ENCODE data around the gene PRTN3. TPM values are rescaled to one million over a fixed set of nuclear protein-coding genes. Genes with fewer than 3 reads are reported as not detected.
"Not testable (repeated sequence)": the region's sequence is repeated elsewhere in the genome, so short reads cannot be mapped to it uniquely, and the experiment has no call there.

The PRTN3 gene
- total RNA-seq, 6 experiments from 2014 or later, result 2.3 to 2.9 TPM; not detected in 4

DNA sequence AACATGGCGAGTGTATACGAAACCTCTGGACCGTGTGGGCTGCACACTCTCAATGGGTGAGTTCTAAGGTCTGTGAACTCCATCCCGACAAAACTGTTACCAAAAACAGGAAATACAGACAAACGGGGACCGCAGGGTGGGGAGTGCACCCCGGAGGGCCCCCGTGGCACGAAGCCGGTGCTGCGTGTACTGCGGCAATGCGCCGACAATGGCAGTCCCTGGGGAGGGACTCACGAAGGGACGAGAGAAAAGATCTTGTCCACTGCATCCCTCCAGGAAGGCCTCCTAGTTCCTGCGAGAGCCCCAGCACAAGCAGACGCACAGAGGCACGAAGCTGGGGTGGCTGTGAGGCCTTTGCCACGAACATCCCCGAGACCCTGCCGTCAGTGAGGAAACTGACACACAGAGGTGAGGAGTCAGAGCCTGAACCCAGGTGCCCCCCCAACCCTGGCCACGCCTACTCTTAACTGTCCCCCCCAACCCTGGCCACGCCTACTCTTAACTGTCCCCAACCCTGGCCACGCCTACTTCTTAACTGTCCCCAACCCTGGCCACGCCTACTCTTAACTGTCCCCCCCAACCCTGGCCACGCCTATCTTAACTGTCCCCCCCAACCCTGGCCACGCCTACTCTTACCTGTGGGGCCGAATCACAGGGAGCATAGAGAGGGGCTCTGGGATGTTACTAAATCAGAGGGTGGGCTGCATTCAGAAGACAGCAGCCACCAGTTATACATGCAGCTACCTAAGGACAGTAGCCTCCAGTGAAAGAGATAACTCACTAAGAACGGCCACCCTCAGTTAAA, 48.0 kb downstream of the PRTN3 start:
- intact Hi-C loops (cut with DNase I), result no loop called here
- Histone ChIP-seq H3K4me3 (no peak overlapping the region), H3K27ac (no peak overlapping the region), H3K27me3 (no peaks in the 10 kb centered on the region), H3K9me3 (no peaks in the 10 kb centered on the region), H3K36me3 (peaks cover 0 to 13% (median 2%) of the 10 kb centered on the region in 4 donors), H3K4me1 (no peaks in the 10 kb centered on the region)
- 94% methylated on average over 3 of the region's 30 CpGs for WGBS (ENCODE audit: insufficient coverage, low coverage, low lambda C conversion rate, missing lambda C conversion rate)
- no peak for DNase-seq
- no peak for ATAC-seq
- TF ChIP-seq, protein P1, sequence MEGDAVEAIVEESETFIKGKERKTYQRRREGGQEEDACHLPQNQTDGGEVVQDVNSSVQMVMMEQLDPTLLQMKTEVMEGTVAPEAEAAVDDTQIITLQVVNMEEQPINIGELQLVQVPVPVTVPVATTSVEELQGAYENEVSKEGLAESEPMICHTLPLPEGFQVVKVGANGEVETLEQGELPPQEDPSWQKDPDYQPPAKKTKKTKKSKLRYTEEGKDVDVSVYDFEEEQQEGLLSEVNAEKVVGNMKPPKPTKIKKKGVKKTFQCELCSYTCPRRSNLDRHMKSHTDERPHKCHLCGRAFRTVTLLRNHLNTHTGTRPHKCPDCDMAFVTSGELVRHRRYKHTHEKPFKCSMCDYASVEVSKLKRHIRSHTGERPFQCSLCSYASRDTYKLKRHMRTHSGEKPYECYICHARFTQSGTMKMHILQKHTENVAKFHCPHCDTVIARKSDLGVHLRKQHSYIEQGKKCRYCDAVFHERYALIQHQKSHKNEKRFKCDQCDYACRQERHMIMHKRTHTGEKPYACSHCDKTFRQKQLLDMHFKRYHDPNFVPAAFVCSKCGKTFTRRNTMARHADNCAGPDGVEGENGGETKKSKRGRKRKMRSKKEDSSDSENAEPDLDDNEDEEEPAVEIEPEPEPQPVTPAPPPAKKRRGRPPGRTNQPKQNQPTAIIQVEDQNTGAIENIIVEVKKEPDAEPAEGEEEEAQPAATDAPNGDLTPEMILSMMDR (IDR thresholded peaks at IDR 0.05), result no peak
- no peak for TF ChIP-seq POLR2A (IDR thresholded peaks at IDR 0.05)

DNA sequence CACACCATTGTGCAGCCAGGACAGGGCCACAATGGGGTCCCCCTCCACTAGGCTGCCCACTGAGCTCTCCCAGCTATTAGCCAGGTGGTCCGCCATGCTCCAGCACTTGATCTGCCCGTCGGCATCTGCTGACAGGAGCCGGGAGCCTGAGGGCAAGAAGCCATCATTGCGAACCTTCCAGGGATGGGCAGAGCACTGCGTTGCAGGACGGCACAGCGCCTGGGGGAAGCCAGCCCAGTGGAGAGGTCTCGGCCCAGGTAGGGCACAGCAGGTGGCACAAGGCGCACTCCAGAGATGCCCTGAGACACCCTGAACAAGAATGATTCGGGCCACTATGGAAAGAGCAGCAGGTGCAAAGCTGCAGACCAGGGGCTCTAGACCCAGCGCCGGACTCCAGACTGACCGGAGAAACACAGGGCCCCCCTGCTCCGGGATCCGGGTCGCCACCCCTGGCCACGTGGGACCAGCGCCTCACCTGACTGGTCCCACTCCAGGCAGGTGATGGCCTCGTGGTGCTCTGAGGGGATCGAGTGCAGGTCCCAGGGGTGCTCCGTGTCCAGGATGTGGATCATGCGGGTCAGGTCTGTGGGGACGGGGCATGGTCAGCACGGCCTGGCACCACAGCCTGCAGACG, 49.0 kb downstream of the PRTN3 start:
- Histone ChIP-seq H3K4me3 (no peak overlapping the region), H3K27ac (no peak overlapping the region), H3K9me3 (no peaks in the 10 kb centered on the region), H3K36me3 (peaks cover 0 to 9% (median 2%) of the 10 kb centered on the region in 4 donors), H3K27me3 (no peaks in the 10 kb centered on the region), H3K4me1 (no peaks in the 10 kb centered on the region)
- TF ChIP-seq, protein P1 (IDR thresholded peaks at IDR 0.05), result no peak
- no peak for TF ChIP-seq POLR2A (IDR thresholded peaks at IDR 0.05)
- WGBS (ENCODE audit: insufficient coverage, low coverage, low lambda C conversion rate, missing lambda C conversion rate), result 95% methylated on average over 7 of the region's 26 CpGs
- ATAC-seq (no peak), DNase-seq (no peak)
- intact Hi-C loops (cut with DNase I), result no loop called here

- Histone ChIP-seq H3K27me3 (no peaks in the 10 kb centered on the region), H3K4me1 (no peaks in the 10 kb centered on the region), H3K27ac (no peak overlapping the region), H3K4me3 (no peak overlapping the region), H3K36me3 (peaks cover 0 to 7% (median under 1%) of the 10 kb centered on the region in 4 donors), H3K9me3 (no peaks in the 10 kb centered on the region)
- DNase-seq (no peak), ATAC-seq (no peak)
- 33% methylated on average over 2 of the region's 18 CpGs for WGBS (ENCODE audit: insufficient coverage, low coverage, low lambda C conversion rate, missing lambda C conversion rate)
- TF ChIP-seq, protein P1 (IDR thresholded peaks at IDR 0.05), result no peak
- TF ChIP-seq POLR2A (IDR thresholded peaks at IDR 0.05), result no peak
- intact Hi-C loops (cut with DNase I), result no loop called here
Observed at GRCh38 chr19:890831-891230, 50.0 kb downstream of the PRTN3 start.

DNA sequence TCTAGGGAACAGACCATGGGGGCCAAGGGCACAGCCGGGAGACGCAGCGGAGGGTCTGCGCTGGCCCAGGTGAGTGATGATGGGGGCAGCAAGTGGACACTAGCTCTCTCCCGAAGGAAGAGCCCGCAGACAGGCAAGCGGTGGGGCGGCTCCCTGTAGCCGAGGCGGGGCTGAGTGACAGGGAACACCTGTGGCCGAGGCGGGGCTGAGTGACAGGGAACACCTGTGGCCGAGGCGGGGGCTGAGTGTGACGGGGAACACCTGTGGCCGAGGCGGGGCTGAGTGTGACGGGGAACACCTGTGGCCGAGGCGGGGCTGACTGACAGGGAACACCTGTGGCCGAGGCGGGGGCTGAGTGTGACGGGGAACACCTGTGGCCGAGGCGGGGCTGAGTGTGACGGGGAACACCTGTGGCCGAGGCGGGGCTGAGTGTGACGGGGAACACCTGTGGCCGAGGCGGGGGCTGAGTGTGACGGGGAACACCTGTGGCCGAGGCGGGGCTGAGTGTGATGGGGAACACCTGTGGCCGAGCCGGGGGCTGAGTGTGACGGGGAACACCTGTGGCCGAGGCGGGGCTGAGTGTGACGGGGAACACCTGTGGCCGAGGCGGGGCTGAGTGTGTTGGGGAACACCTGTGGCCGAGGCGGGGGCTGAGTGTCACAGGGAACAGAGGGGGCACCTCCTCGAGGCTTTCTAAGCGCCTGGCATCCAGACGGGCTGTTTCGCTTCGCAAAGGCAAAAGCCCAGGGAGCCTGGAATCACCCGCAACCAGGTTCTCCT, 50.8 kb downstream of the PRTN3 start:
- WGBS (ENCODE audit: insufficient coverage, low coverage, low lambda C conversion rate, missing lambda C conversion rate), result 88% methylated on average over 22 of the region's 50 CpGs
- H3K36me3 ChIP-seq; ATAC-seq; H3K27ac ChIP-seq; H3K4me1 ChIP-seq; DNase-seq; H3K27me3 ChIP-seq; H3K9me3 ChIP-seq; intact Hi-C loops (cut with DNase I): not testable (repeated sequence)
- H3K4me3 ChIP-seq, result peak overlapping the region; percentile 72 to 94 (median 86)
